CD4-positive, alpha-beta memory T cell (primary cell): ENCODE results near the gene HERPUD1. TPM values are rescaled to one million over a fixed set of nuclear protein-coding genes. Genes with fewer than 3 reads are reported as not detected.
"Not testable (repeated sequence)": the region's sequence is repeated elsewhere in the genome, so short reads cannot be mapped to it uniquely, and the experiment has no call there.

Experiments used
- CTCF ChIA-PET: fragments of 350-600 bp; sonication (Branson Sonifier 250); formaldehyde crosslinking; loops from one replicate; lab custom pipeline; 2021; ENCODE audit warnings: inconsistent platforms; ENCODE audit not compliant: partially characterized antibody; lab: Charles Lee
- POLR2A ChIA-PET: fragments of 350-600 bp; sonication (Branson Sonifier 250); formaldehyde crosslinking; loops from one replicate; lab custom pipeline; 2021; ENCODE audit not compliant: partially characterized antibody; lab: Charles Lee
- DNase-seq, 5 donors: peaks; one replicate each; pipeline versions ENCODE4 v3.0.0 to v3.0.0-alpha.2; 2020 to 2022; ENCODE audit warnings: mixed read lengths in 1 of 5
- H3K27ac ChIP-seq: one replicate; pipeline ENCODE4 v1.7.0; 2013; ENCODE audit warnings: low read depth, low read length
- H3K27me3 ChIP-seq: 2 replicates; pipeline ENCODE4 v1.7.0; 2013; ENCODE audit warnings: mild to moderate bottlenecking, low read length, moderate library complexity; ENCODE audit not compliant: insufficient read depth
- H3K36me3 ChIP-seq: 2 replicates; pipeline ENCODE4 v1.7.0; 2013; ENCODE audit warnings: mild to moderate bottlenecking, low read length, moderate library complexity; ENCODE audit not compliant: insufficient read depth
- H3K4me1 ChIP-seq: 2 replicates; pipeline ENCODE4 v1.7.0; 2013; ENCODE audit warnings: mild to moderate bottlenecking, low read length, moderate library complexity; ENCODE audit not compliant: insufficient read depth
- H3K4me3 ChIP-seq, 2 donors: one replicate each; pipeline ENCODE4 v1.7.0; 2013; ENCODE audit warnings: low read length in 2 of 2, mild to moderate bottlenecking in 1 of 2
- H3K9me3 ChIP-seq, 2 donors: one replicate each; pipeline ENCODE4 v1.7.0; 2013; ENCODE audit warnings: low read length in 2 of 2, control low read depth in 1 of 2; ENCODE audit not compliant: control insufficient read depth in 1 of 2
- H3K27ac Mint-ChIP-seq, 7 donors: one replicate each; pipeline ENCODE4 v1.8.0; 2020 to 2021; ENCODE audit warnings: mixed read lengths in 7 of 7, mild to moderate bottlenecking in 6 of 7, inconsistent platforms in 3 of 7, moderate library complexity in 3 of 7
- H3K27me3 Mint-ChIP-seq, 2 donors: one replicate each; pipeline ENCODE4 v1.8.0; 2020 to 2021; ENCODE audit warnings: mixed read lengths in 2 of 2
- H3K36me3 Mint-ChIP-seq, 2 donors: one replicate each; pipeline ENCODE4 v1.8.0; 2020 to 2021; ENCODE audit warnings: mixed read lengths in 2 of 2, inconsistent platforms in 1 of 2, mild to moderate bottlenecking in 1 of 2
- H3K4me1 Mint-ChIP-seq, 4 donors: one replicate each; pipeline ENCODE4 v1.8.0; 2020 to 2021; ENCODE audit warnings: mixed read lengths in 4 of 4, mild to moderate bottlenecking in 1 of 4
- H3K4me3 Mint-ChIP-seq, 8 donors: one replicate each; pipeline ENCODE4 v1.8.0; 2020 to 2021; ENCODE audit warnings: mixed read lengths in 8 of 8, mild to moderate bottlenecking in 7 of 8, moderate library complexity in 6 of 8, inconsistent platforms in 3 of 8
- H3K9me3 Mint-ChIP-seq, 8 donors: one replicate each; pipeline ENCODE4 v1.8.0; 2020 to 2021; ENCODE audit warnings: mixed read lengths in 8 of 8, mild to moderate bottlenecking in 5 of 8, inconsistent platforms in 3 of 8, moderate library complexity in 1 of 8
- intact Hi-C: fragments of 100-400 bp; cut with micrococcal nuclease; formaldehyde crosslinking; loops from one replicate; pipeline ENCODE4 v1.15.1; 2023
- polyA plus RNA-seq, 2 donors: library from polyadenylated mRNA; unstranded; fragments of 300-500 nt; fragmentation: Illumina TruSeq; gene quantifications; one replicate each; pipeline ENCODE4 v1.2.3, GENCODE V29; 2021
- total RNA-seq, 2 experiments: library from RNA; stranded (reverse); gene quantifications; one replicate each; pipeline ENCODE4 v1.2.3, GENCODE V29; 2021

The HERPUD1 gene
- total and polyA plus RNA-seq, 4 experiments from 2014 or later, result 110 to 201 (median 133) TPM

- POLR2A ChIA-PET, result interaction anchor here (1.0 to 4.7 kb wide), 5 partner anchors 9 to 72 kb away, joined by 3 to 51 read pairs (median 16); partner anchors contain the start of gene NLRC5
- Histone ChIP-seq H3K27ac (peak overlapping the region; percentile 96), H3K4me3 (peak overlapping the region in 1 of 2 donors; percentile 83), H3K36me3 (peaks cover 38% of the 10 kb centered on the region), H3K4me1 (peaks cover 74% of the 10 kb centered on the region)
- peaks cover 38 to 75% of the 10 kb centered on the region in 2 donors for H3K36me3 Mint-ChIP-seq
- H3K9me3 Mint-ChIP-seq, H3K9me3 ChIP-seq, H3K27me3 ChIP-seq, DNase-seq, H3K27me3 Mint-ChIP-seq: not testable (repeated sequence)
- H3K4me1 Mint-ChIP-seq, result peaks cover 44 to 74% (median 57%) of the 10 kb centered on the region in 4 donors
- CTCF ChIA-PET, result interaction anchor here (0.8 to 1.9 kb wide), 4 partner anchors 29 to 68 kb away, joined by 3 to 7 read pairs (median 4); no protein-coding TSS in a partner anchor
- H3K4me3 Mint-ChIP-seq, result peak overlapping the region; percentile 95 to 99 (median 98)
- peak overlapping the region; percentile 85 to 99 (median 96) for H3K27ac Mint-ChIP-seq
- intact Hi-C loops, result loop anchor here (10.0 kb wide), 1 partner anchor 210 kb away; no protein-coding TSS in a partner anchor
Observed at GRCh38 chr16:56934599-56935145, 2.7 kb downstream of the HERPUD1 start.

DNA sequence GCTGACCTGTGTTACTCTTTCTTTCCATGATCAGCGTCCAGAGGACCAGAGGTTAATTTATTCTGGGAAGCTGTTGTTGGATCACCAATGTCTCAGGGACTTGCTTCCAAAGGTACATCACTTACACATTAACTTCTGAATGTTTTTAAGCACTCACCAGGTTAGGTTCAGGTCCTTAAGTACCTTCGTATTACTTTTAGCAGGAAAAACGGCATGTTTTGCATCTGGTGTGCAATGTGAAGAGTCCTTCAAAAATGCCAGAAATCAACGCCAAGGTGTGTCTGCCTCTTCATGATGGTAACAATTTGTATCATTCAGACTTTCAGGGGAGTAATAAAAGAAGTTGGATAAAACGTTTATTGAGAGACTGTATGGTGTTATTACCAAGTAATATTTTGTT, 3.3 kb downstream of the HERPUD1 start:
- H3K36me3 ChIP-seq, result peaks cover 43% of the 10 kb centered on the region
- peak overlapping the region; percentile 96 for H3K27ac ChIP-seq

GRCh38 chr16:56936491-56936890, 4.5 kb downstream of the HERPUD1 start:
- H3K36me3 Mint-ChIP-seq, result peaks cover 44 to 89% of the 10 kb centered on the region in 2 donors
- Histone ChIP-seq H3K4me3 (no peak overlapping the region), H3K36me3 (peaks cover 55% of the 10 kb centered on the region), H3K27ac (no peak overlapping the region), H3K27me3 (no peaks in the 10 kb centered on the region), H3K4me1 (peaks cover 70% of the 10 kb centered on the region), H3K9me3 (no peaks in the 10 kb centered on the region)
- intact Hi-C loops, result loop anchor here (10.0 kb wide), 1 partner anchor 212 kb away; no protein-coding TSS in a partner anchor
- CTCF ChIA-PET, result interaction anchor here (1.2 to 1.4 kb wide), 3 partner anchors 21 to 105 kb away, joined by 3 to 4 read pairs (median 3); no protein-coding TSS in a partner anchor
- H3K4me3 Mint-ChIP-seq, result peak overlapping the region in 1 of 8 donors; percentile 51
- peaks cover 48 to 78% (median 59%) of the 10 kb centered on the region in 4 donors for H3K4me1 Mint-ChIP-seq
- POLR2A ChIA-PET, result interaction anchor here (0.8 to 1.6 kb wide), 3 partner anchors 9 to 104 kb away, joined by 3 to 4 read pairs (median 3); no protein-coding TSS in a partner anchor
- no peaks in the 10 kb centered on the region for H3K27me3 Mint-ChIP-seq
- no peak for DNase-seq
- H3K27ac Mint-ChIP-seq, result peak overlapping the region in 4 of 7 donors; percentile 10 to 96 (median 26)
- no peaks in the 10 kb centered on the region for H3K9me3 Mint-ChIP-seq

More for the DNA sequence above, 3.3 kb downstream of the HERPUD1 start:
- Histone ChIP-seq H3K4me3 (no peak overlapping the region), H3K9me3 (no peaks in the 10 kb centered on the region), H3K27me3 (no peaks in the 10 kb centered on the region), H3K4me1 (peaks cover 79% of the 10 kb centered on the region)
- ChIA-PET CTCF (no interaction called here), POLR2A (no interaction called here)
- H3K36me3 Mint-ChIP-seq, result peaks cover 44 to 80% of the 10 kb centered on the region in 2 donors
- no peaks in the 10 kb centered on the region for H3K9me3 Mint-ChIP-seq
- H3K4me1 Mint-ChIP-seq, result peaks cover 49 to 80% (median 62%) of the 10 kb centered on the region in 4 donors
- intact Hi-C loops, result loop anchor here (10.0 kb wide), 1 partner anchor 210 kb away; no protein-coding TSS in a partner anchor
- peak overlapping the region; percentile 74 to 99 (median 96) for H3K4me3 Mint-ChIP-seq
- H3K27me3 Mint-ChIP-seq, result no peaks in the 10 kb centered on the region
- no peak for DNase-seq
- H3K27ac Mint-ChIP-seq, result peak overlapping the region; percentile 74 to 99 (median 88)

- Histone ChIP-seq H3K9me3 (no peaks in the 10 kb centered on the region), H3K4me1 (peaks cover 68% of the 10 kb centered on the region), H3K27me3 (no peaks in the 10 kb centered on the region), H3K36me3 (peaks cover 59% of the 10 kb centered on the region), H3K4me3 (no peak overlapping the region), H3K27ac (no peak overlapping the region)
- no peak for DNase-seq
- Mint-ChIP-seq H3K4me3 (peak overlapping the region in 1 of 8 donors; percentile 31), H3K4me1 (peaks cover 48 to 78% (median 58%) of the 10 kb centered on the region in 4 donors), H3K9me3 (no peaks in the 10 kb centered on the region), H3K27me3 (no peaks in the 10 kb centered on the region), H3K27ac (peak overlapping the region in 2 of 7 donors; percentile 4 to 22), H3K36me3 (peaks cover 48 to 90% of the 10 kb centered on the region in 2 donors)
- CTCF ChIA-PET, result interaction anchor here (1.2 to 1.4 kb wide), 3 partner anchors 22 to 105 kb away, joined by 3 to 4 read pairs (median 3); no protein-coding TSS in a partner anchor
- POLR2A ChIA-PET, result interaction anchor here (0.7 to 1.6 kb wide), 5 partner anchors 8 to 102 kb away, joined by 3 to 4 read pairs (median 3); no protein-coding TSS in a partner anchor
- intact Hi-C loops, result loop anchor here (10.0 kb wide), 1 partner anchor 212 kb away; no protein-coding TSS in a partner anchor
Observed at GRCh38 chr16:56936950-56937349, 5.0 kb downstream of the HERPUD1 start.

DNA sequence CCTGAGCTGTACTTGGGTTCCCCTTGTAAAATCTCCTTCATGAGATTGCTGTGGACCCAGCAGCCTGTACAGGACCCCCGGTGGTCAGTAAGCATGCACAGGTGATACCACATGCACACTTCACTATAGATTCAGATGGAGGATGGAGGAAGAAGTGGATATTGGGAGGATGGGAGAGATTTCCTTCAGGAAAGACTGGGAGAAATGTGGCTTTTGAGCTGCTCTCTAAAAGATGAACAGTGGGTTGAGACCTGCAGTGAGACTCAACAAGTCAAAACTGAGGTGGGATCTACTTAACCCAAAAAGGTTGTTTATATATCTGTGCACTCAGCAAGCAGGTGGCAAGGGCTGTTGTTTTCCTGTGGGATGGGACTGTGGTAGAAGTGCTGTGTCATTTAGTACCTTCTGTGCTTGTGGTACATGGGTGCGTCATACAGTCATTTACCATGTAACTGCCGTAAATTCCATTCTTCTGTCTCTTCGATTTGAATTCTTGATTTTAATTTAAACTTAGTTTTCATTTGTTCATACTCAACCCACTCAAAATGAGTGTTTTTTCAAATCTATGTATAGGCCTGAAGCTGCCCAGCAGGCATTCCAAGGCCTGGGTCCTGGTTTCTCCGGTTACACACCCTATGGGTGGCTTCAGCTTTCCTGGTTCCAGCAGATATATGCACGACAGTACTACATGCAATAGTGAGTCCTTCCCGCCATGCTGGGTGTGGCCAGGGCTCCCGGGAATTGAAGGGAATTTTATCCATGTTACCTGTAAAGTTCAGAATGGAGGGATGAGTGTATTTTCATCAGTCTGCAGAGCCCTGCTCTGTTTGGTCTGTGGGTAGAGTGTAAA, 6.9 kb downstream of the HERPUD1 start:
- H3K9me3 Mint-ChIP-seq, result no peaks in the 10 kb centered on the region
- CTCF ChIA-PET, result interaction anchor here (1.0 to 1.4 kb wide), 2 partner anchors 23 to 72 kb away, joined by 3 read pairs; partner anchors contain the start of gene CETP
- peaks cover 60 to 92% of the 10 kb centered on the region in 2 donors for H3K36me3 Mint-ChIP-seq
- POLR2A ChIA-PET, result interaction anchor here (0.8 to 1.9 kb wide), 7 partner anchors 9 to 247 kb away, joined by 3 to 5 read pairs (median 4); partner anchors contain the start of genes NLRC5 and PSME3IP1
- peak overlapping the region; percentile 87 to 95 (median 92) for H3K27ac Mint-ChIP-seq
- intact Hi-C loops, result loop anchor here (10.0 kb wide), 1 partner anchor 214 kb away; no protein-coding TSS in a partner anchor
- H3K4me3 ChIP-seq, result no peak overlapping the region
- H3K4me3 Mint-ChIP-seq, result peak overlapping the region in 7 of 8 donors; percentile 49 to 78 (median 65)
- no peaks in the 10 kb centered on the region for H3K9me3 ChIP-seq
- peaks cover 78% of the 10 kb centered on the region for H3K36me3 ChIP-seq
- peak; percentile 35 to 75 (median 50) for DNase-seq
- H3K27ac ChIP-seq, result peak overlapping the region; percentile 43
- no peaks in the 10 kb centered on the region for H3K27me3 Mint-ChIP-seq
- H3K4me1 ChIP-seq, result peaks cover 61% of the 10 kb centered on the region
- no peaks in the 10 kb centered on the region for H3K27me3 ChIP-seq
- H3K4me1 Mint-ChIP-seq, result peaks cover 46 to 74% (median 59%) of the 10 kb centered on the region in 4 donors

- peaks cover 39 to 65% (median 51%) of the 10 kb centered on the region in 4 donors for H3K4me1 Mint-ChIP-seq
- DNase-seq, result no peak
- POLR2A ChIA-PET, result interaction anchor here (1.7 kb wide), 1 partner anchor 11 kb away, joined by 5 read pairs; no protein-coding TSS in a partner anchor
- no peak overlapping the region for H3K4me3 ChIP-seq
- peak overlapping the region in 1 of 8 donors; percentile 20 for H3K4me3 Mint-ChIP-seq
- H3K9me3 ChIP-seq, result no peaks in the 10 kb centered on the region
- H3K4me1 ChIP-seq, result peaks cover 52% of the 10 kb centered on the region
- H3K27ac Mint-ChIP-seq, result peak overlapping the region in 4 of 7 donors; percentile 36 to 92 (median 64)
- no peaks in the 10 kb centered on the region for H3K27me3 Mint-ChIP-seq
- H3K36me3 ChIP-seq, result peaks cover 84% of the 10 kb centered on the region
- intact Hi-C loops, result loop anchor here (10.0 kb wide), 1 partner anchor 215 kb away; no protein-coding TSS in a partner anchor
- no peaks in the 10 kb centered on the region for H3K27me3 ChIP-seq
- peaks cover 61 to 93% of the 10 kb centered on the region in 2 donors for H3K36me3 Mint-ChIP-seq
- no peak overlapping the region for H3K27ac ChIP-seq
- H3K9me3 Mint-ChIP-seq, result no peaks in the 10 kb centered on the region
- CTCF ChIA-PET, result interaction anchor here (1.4 kb wide), 1 partner anchor 73 kb away, joined by 3 read pairs; no protein-coding TSS in a partner anchor
Observed at GRCh38 chr16:56939801-56940200, 7.9 kb downstream of the HERPUD1 start.
